Measurements from ENCODE around the gene KRTAP5-5. TPM values are rescaled to one million over a fixed set of nuclear protein-coding genes. Genes with fewer than 3 reads are reported as not detected.

Gene KRTAP5-5
- total RNA-seq, 1 experiment from 2014 or later = not detected

DNA sequence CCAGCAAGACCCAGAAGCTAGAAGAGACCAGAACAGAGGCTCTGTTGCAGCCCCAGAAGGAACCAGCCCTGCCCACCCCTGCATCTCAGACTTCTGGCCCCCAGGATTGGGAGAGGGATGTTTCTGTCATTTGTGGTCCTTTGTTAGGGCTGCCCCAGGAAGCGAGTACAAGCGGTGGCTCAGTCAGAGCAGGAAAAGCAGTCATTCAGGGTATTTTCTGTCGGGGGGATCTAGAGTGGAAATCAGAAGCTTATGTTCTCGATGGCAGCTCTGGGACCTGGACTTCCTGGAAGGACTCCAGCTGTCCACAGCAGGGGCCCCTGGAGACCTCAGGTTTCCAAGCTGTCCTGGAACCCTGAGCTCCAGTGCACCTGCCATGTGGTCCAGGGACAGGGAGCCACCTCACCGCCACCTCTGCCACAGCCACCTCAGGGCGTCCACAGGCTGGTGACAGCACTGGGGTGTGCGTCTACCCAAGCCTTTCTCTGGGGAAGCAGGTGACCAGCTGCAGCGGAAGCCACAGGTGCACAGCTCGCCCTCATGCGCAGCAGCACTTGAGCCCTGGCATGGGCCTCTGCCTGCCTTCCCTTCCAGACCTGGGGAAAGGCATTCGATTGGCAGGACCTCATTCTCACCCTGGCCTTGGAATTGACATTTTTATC lies 2.6 kb downstream of the KRTAP5-5 start:
- POLR2A ChIA-PET = no interaction called here
- Histone ChIP-seq H3K27me3 (ENCODE audit: control insufficient read depth, insufficient read depth, low read length) (peaks cover 9% of the 10 kb centered on the region), H3K4me1 (ENCODE audit: control insufficient read depth, insufficient read depth, low read length) (peaks cover 10% of the 10 kb centered on the region; the same call in 1 of the 2 replicates), H3K36me3 (ENCODE audit: control insufficient read depth, insufficient read depth, low read length) (no peaks in the 10 kb centered on the region), H3K4me3 (ENCODE audit: low read depth in 2 of 2, low read length in 2 of 2) (no peak overlapping the region), H3K9me3 (ENCODE audit: control insufficient read depth, insufficient read depth, low read depth, low read length) (no peaks in the 10 kb centered on the region), H3K27ac (ENCODE audit: low read length) (no peak overlapping the region)
- in situ Hi-C loops (cut with HindIII; ENCODE audit: low pct_unique_long_range_greater_than_20kb, low sequenced_read_pairs) = loop anchor here (5.0 kb wide), 1 partner anchor 95 kb away; no protein-coding TSS in a partner anchor
- intact Hi-C loops (cut with micrococcal nuclease; ENCODE audit: unreplicated experiment) = no loop called here
- DNase-seq (ENCODE audit: low read depth, low spot score) = no peak
- TF ChIP-seq TCF7L2 (IDR thresholded peaks at IDR 0.05; ENCODE audit: low read depth, low read length) (no peak), SIN3A (IDR thresholded peaks at IDR 0.05; ENCODE audit: borderline replicate concordance, insufficient read depth, low read depth, low read length) (no peak), POLR2AphosphoS5 (IDR thresholded peaks at IDR 0.05; ENCODE audit: low read depth, low read length) (no peak)
- TF ChIP-seq, protein P1, sequence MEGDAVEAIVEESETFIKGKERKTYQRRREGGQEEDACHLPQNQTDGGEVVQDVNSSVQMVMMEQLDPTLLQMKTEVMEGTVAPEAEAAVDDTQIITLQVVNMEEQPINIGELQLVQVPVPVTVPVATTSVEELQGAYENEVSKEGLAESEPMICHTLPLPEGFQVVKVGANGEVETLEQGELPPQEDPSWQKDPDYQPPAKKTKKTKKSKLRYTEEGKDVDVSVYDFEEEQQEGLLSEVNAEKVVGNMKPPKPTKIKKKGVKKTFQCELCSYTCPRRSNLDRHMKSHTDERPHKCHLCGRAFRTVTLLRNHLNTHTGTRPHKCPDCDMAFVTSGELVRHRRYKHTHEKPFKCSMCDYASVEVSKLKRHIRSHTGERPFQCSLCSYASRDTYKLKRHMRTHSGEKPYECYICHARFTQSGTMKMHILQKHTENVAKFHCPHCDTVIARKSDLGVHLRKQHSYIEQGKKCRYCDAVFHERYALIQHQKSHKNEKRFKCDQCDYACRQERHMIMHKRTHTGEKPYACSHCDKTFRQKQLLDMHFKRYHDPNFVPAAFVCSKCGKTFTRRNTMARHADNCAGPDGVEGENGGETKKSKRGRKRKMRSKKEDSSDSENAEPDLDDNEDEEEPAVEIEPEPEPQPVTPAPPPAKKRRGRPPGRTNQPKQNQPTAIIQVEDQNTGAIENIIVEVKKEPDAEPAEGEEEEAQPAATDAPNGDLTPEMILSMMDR (IDR thresholded peaks at IDR 0.05) = no peak
- TF ChIP-seq, protein P2, sequence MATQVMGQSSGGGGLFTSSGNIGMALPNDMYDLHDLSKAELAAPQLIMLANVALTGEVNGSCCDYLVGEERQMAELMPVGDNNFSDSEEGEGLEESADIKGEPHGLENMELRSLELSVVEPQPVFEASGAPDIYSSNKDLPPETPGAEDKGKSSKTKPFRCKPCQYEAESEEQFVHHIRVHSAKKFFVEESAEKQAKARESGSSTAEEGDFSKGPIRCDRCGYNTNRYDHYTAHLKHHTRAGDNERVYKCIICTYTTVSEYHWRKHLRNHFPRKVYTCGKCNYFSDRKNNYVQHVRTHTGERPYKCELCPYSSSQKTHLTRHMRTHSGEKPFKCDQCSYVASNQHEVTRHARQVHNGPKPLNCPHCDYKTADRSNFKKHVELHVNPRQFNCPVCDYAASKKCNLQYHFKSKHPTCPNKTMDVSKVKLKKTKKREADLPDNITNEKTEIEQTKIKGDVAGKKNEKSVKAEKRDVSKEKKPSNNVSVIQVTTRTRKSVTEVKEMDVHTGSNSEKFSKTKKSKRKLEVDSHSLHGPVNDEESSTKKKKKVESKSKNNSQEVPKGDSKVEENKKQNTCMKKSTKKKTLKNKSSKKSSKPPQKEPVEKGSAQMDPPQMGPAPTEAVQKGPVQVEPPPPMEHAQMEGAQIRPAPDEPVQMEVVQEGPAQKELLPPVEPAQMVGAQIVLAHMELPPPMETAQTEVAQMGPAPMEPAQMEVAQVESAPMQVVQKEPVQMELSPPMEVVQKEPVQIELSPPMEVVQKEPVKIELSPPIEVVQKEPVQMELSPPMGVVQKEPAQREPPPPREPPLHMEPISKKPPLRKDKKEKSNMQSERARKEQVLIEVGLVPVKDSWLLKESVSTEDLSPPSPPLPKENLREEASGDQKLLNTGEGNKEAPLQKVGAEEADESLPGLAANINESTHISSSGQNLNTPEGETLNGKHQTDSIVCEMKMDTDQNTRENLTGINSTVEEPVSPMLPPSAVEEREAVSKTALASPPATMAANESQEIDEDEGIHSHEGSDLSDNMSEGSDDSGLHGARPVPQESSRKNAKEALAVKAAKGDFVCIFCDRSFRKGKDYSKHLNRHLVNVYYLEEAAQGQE (IDR thresholded peaks at IDR 0.05; ENCODE audit: insufficient read depth in 1 of 2, low read depth in 2 of 2, low read length in 1 of 2) = no peak
- CTCF ChIA-PET = interaction anchor here (0.5 to 1.5 kb wide), 4 partner anchors 9 to 431 kb away, joined by 3 to 4 read pairs (median 3); no protein-coding TSS in a partner anchor
- ATAC-seq = no peak
- no TSS peak for BruUV-seq (replicated peaks)

DNA sequence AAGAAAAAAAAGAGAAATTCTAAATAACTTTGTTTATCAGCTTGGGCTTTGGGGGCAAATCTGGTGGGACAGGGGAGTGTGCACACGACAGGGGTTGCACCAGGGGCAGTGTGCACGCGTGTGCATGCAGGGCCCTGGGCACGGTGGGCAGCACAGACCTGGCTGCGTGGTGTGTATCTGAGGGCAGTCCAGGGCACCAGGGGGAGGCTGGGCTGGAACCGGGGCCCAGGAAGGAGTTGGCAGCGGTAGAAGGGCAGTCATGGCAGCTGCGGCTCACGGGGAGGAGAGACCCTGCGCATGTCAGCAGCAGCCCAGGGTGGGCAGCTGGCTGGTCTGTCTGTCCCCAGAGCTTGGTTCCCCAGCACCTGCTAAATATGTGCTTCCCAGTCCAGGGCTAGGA lies 4.3 kb downstream of the KRTAP5-5 start:
- ATAC-seq = no peak
- in situ Hi-C loops (cut with HindIII; ENCODE audit: low pct_unique_long_range_greater_than_20kb, low sequenced_read_pairs) = loop anchor here (5.0 kb wide), 1 partner anchor 97 kb away; no protein-coding TSS in a partner anchor
- H3K27me3 ChIP-seq (ENCODE audit: control insufficient read depth, insufficient read depth, low read length) = peaks cover 3% of the 10 kb centered on the region

More for the DNA sequence above, 4.3 kb downstream of the KRTAP5-5 start:
- DNase-seq (ENCODE audit: low read depth, low spot score) = no peak
- Histone ChIP-seq H3K27ac (ENCODE audit: low read length) (no peak overlapping the region), H3K9me3 (ENCODE audit: control insufficient read depth, insufficient read depth, low read depth, low read length) (no peaks in the 10 kb centered on the region), H3K4me1 (ENCODE audit: control insufficient read depth, insufficient read depth, low read length) (peaks cover 5% of the 10 kb centered on the region; the same call in 1 of the 2 replicates), H3K36me3 (ENCODE audit: control insufficient read depth, insufficient read depth, low read length) (no peaks in the 10 kb centered on the region), H3K4me3 (ENCODE audit: low read depth in 2 of 2, low read length in 2 of 2) (no peak overlapping the region)
- intact Hi-C loops (cut with micrococcal nuclease; ENCODE audit: unreplicated experiment) = no loop called here
- no peak for TF ChIP-seq TCF7L2 (IDR thresholded peaks at IDR 0.05; ENCODE audit: low read depth, low read length)
- TF ChIP-seq, protein P1 (IDR thresholded peaks at IDR 0.05) = no peak
- TF ChIP-seq SIN3A (IDR thresholded peaks at IDR 0.05; ENCODE audit: borderline replicate concordance, insufficient read depth, low read depth, low read length) = no peak
- no peak for TF ChIP-seq POLR2AphosphoS5 (IDR thresholded peaks at IDR 0.05; ENCODE audit: low read depth, low read length)
- TF ChIP-seq, protein P2 (IDR thresholded peaks at IDR 0.05; ENCODE audit: insufficient read depth in 1 of 2, low read depth in 2 of 2, low read length in 1 of 2) = no peak
- ChIA-PET CTCF (interaction anchor here (1.5 kb wide), 1 partner anchor 87 kb away, joined by 4 read pairs; no protein-coding TSS in a partner anchor), POLR2A (no interaction called here)
- no TSS peak for BruUV-seq (replicated peaks)

All from Panc1 (cell line).